ENCODE measurements around the gene SPATA13.

SPATA13 gene

DNA sequence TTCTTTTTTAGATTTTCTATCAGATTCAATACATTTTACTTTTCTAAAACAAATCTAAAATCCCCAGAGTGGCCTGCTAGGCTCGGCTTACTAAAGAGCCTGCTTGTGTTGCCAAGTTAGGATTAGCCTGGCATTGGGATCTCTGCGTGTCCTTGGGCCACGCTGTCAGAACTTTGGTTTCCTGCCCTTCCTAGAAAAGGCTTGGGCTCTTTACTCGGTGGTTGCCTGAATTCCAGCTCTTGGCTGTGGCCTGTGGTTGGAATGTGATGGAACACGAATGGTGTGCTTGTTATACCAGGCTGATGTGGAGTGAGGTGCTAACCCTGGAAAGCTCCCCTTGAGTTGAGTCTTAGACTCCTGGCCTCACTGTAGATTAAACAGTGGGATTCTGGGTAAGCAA lies 8.5 kb downstream of the SPATA13 start:
- DNase-seq, result no peak

DNA sequence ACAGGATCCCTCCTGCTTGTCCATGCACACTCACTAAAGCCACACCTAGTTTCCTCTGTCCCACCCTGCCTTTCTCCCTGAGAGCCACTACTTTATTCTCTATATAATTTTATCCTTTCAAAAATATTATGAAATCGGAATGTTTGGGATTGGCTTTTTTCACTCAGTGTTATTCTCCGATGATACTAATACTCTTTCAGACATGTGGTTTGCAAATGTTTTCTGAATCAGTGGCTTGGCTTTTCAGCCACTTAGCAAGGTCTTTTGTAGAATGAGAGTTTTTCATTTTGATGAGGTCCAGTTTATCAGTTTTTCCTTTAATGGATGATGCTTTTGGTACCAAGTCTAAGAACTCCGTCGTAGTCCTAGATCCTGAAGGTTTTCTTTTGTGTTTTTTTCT lies 11.6 kb downstream of the SPATA13 start:
- no peak for DNase-seq

DNA sequence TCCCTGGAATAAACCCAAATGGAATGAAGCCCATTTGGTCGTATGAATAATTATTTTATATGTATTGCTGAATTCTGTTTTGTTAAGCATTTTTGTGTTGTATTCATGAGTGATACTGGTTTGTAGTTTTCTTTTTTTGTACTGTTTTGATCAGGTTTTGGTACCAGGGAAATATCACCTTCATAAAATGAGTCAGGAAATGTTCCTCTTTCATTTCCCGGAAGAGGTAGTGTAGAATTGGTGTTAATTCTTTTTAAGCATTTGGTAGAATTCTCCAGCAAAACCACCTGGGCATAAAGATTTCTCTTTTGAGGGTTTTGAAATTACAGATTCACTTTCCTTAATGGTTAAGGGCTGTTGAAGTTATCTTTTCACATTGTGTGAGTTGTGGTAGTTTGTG lies 13.3 kb downstream of the SPATA13 start:
- no peak for DNase-seq

DNA sequence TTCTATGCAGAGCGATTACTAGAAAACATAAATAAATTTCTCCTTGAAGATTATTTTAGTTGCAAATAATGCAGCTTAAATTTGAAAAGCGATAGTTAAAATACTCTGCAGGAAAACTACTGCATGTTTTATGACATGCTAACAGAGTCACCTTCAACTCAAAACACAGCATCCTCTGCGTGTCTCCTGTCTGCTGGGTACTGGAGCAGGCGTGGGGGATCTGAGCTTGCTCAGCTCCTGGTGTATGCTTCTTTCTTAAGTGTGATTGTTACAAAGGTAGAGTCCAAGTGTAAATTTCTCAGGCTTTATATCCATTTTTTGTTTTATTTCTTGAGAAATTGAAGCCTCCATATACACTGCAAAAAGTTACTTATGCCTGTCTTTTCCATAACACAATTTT lies 15.3 kb downstream of the SPATA13 start:
- DNase-seq, result no peak

DNA sequence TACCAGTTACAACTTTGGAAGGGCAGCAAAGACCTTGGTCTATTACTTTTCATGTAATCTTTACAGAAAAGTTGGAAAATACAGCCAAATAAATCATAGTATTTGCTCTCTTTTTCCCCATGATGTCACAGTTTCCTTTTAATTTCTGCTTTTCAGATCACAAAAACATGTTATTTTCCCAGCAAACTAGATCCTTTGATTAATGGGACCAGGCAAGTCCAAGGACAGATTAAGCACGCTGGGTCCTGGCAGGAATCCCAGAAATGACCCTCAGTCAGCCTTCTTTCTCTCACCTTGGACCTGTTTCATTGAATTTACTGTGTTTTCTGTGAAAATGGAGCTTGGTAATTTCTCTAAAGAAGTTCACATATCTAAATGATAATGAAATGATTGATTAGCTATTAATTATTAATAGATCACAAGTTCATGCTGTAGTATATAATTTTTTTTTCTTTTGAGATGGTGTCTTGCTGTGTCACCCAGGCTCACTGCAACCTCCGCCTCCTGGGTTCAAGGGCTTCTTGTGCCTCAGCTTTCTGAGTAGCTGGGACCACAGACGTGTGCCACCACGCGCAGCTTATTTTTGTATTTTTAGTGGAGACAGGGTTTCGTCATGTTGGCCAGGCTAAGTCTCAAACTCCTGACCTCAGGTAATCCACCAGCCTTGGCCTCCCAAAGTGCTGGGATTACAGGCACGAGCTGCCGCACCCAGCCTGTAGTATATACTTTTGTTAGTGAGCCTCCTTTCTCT lies 16.0 kb downstream of the SPATA13 start:
- DNase-seq, result no peak

DNA sequence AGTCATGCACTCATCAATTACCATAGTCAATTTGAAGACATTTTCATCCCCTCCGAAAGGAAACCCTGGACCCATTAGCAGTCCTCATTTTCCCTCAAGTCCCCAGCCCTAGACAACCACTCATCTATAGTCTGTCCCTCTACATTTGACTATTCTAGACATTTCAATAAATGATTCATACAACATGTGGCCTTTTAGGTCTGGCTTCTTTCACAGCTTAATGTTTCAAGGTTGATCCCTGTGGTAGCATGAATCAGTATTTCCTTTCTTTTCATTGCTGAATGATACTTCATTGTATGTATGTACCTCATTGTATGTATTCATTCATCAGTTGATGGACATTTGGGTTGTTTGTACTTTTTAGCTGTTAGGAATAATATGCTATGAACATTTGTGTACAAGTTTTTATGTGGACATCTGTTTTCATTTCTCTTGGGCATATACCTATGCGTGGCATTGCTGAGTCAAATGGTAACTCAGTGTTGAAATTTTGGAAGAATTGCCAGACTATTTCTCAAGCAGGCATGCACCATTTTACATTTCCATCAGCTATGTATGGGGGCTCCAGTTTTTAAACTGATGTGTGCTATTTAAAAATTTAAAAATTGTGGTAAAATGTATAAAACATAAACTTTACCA lies 18.4 kb downstream of the SPATA13 start:
- no peak for DNase-seq

DNA sequence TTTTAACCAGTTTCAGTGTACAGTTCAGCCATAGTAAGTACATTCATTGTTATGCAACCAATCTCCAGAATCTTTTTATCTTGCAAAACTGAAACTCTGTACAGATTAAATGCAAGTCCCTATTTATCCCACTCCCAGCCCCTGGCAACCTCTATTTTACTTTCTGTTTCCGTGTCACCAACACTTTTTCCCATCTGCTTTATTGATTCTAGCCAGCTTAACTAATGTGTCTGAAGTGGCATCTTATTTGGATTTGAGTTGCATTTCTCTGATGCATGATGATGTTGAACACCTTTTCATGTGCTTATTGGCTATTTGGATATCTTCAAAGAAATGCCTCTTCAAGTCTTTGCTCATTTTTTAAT lies 18.9 kb downstream of the SPATA13 start:
- no peak for DNase-seq

DNA sequence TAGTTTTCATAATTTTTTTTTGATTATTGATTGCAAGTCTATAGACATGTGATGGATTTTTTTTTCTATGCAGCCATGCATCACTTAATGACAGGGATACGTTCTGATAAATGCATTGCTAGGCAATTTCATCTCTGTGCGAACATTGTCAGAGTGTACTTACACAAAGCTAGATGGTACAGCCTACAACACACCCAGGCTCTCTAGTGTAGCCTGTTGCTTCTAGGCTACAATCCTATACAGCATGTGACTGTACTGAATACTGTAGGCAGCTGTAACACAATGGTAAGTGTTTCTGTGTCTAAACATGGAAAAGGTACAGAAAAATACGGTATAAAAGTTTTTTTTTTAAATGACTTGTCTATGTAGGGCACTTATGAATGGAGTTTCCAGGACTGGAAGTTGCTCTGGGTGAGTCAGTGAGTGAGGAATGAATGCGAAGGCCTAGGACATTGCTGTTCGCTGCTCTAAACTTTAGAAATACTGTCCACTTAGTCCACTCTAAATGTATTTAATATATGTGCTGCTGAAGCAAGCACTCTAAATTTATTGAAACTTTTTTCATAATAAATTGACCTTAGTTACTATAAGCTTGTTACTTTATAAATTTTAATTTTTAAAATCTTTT lies 20.3 kb downstream of the SPATA13 start:
- no peak for DNase-seq

DNA sequence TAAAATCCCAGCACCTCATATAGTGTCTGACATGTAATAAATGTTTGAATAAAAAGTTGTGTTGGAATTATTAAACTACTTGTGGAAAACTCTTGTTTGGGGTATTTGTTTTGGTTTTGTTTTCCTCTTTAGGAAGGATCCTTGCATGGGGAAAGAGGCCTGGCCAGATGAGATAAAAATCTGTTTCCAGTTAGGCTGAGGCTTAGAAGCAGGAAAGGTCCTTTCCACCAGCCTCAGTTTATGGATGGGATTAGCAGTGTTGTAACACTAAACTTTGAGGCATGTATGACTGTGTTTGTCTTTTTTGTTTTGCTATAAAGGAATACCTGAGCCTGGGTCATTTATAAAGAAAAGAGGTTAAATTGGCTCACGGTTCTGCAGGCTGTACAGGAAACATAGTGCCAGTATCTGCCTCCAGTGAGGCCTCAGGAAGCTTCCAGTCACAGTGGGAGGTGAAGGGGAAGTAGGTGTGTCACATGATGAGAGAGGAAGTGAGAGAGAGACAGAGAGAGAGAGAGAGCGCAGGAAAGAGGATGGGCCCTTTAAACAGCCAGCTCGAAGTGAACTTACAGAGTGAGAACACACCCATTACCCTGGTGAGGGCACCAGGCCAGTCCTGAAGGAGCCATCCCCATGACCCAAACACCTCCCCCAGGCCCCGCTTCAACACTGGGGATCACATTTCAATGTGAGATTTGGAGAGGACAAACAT lies 21.6 kb downstream of the SPATA13 start:
- DNase-seq, result no peak

DNA sequence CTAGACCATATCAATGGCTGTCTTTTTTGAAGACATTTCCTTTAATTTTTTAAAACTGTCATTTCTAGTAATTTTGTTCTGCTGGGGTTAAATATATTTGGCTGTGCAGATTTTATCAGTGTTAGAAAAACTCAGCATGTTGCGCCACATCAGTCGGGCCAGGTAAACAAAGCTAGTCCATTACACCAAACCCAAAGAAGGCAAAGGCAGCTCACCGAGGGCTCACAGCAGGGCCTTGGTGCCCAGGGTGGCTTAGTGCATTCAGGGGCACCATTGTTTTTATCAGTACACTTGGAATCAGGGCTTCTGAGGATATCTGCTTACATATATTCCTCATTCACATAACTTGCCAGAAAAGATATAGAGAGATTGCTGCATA lies 22.2 kb downstream of the SPATA13 start:
- DNase-seq, result no peak

DNA sequence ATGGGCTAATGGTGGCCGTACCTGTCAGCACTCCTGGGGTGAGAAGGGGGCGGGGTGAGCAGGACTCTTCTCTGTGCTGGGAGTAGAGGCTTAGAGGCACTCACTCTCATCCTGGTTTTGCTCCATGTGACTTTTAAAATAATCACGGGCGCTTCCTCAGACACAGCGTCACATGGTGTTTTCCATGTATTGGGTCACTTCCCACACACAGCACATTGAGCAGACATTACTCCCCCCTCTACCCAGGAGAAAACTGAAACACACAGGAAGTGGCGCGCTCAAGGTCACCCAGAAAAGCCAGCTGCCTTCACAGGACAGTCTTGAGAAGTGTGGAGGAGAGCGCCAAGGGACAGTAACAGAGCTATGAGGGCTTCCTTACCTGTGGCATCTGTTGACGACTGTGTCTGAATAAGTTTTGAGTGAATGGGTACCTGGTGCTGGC lies 23.2 kb downstream of the SPATA13 start:
- no peak for DNase-seq

DNA sequence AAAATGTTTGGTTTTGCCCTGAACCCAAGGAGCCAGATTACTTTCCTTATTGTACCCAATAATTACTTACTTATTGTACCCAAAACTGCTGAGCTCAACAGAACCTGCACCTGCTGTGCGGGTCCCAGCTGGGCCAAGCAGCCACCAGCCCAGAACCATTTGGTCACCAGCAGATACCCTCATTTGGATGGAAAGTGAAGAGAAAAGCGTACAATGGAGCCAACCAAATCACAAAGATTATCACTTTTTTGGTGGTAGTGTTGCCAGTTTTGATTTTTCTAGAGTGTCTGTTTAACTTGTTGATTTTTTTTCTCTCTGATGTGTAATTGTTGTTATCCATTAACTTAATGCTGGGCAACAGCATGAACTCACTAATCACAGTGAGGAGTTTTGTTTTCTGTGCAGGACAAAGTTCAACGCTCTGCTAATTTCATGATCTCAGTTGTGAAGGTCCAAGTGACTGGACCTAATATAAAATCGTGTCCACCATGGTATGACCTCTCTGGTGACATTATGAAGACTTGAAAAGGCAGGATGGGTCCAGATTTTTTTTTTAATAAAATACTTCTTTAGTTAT lies 23.8 kb downstream of the SPATA13 start:
- no peak for DNase-seq

DNA sequence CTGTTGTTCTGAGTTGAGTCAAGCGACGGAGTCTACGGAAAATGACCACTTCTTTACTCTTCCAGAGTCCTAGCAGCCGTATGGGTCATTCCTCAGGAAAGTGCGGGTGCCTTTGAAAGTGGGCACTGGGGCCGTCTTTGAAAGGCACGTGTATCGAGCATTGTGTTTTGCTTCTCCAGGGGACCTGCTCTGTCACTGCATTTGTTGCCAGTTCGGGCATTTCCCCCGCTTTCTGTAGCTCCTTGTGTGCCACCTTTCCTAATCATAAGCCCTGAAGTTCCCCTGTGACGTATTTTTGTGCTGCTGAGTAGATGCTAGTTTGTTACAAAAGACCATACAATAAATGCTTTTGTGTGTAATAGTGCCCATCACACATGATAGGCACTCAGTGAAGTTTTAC lies 24.4 kb downstream of the SPATA13 start:
- no peak for DNase-seq

DNA sequence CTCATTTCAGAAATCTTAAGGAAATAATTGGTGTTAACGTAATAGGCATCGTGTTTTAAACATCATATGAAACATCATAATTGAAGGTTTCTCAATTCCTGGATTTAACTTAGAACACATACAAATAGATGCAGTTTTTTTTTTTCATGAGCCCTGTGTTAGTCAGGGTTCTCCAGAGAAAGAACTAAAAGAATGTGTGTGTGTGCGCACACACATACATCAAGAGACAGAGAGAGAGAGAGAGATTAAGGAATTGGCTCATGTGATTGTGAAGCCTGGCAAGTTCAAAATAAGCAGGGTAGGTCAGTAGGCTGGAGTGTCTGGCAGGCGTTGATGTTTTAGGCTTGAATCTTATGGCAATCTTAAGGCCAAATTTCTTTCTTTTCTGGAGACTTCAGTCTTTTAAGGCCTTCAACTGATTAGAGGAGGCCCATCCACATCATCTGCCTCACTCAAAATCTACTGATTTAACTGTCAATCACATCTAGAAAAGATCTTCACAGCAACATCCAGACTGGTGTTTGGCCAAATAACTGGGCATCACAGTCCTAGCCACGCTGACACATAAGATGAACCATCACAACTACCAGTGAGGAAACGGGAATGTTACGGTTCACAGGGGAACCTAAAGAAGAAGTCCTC lies 25.2 kb downstream of the SPATA13 start:
- no peak for DNase-seq

DNA sequence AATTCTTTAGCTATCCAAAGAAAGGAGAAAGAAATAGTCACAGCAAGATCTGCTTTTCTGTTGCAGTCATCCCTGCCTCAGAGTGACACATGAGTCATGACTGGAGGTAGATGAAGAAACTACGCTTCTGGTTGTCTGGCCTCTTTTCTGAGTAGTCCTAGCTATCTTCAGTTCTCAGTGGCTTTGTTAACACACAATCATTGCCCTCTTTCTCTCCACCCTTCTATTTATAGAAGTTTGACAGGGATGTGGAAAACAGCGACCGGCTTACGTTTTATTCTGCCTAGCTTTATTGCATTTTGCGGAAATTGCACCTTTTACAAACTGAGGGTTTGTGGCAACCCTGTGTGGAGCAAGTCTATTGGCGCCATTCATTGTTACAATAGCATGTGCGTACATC lies 26.7 kb downstream of the SPATA13 start:
- DNase-seq, result no peak

DNA sequence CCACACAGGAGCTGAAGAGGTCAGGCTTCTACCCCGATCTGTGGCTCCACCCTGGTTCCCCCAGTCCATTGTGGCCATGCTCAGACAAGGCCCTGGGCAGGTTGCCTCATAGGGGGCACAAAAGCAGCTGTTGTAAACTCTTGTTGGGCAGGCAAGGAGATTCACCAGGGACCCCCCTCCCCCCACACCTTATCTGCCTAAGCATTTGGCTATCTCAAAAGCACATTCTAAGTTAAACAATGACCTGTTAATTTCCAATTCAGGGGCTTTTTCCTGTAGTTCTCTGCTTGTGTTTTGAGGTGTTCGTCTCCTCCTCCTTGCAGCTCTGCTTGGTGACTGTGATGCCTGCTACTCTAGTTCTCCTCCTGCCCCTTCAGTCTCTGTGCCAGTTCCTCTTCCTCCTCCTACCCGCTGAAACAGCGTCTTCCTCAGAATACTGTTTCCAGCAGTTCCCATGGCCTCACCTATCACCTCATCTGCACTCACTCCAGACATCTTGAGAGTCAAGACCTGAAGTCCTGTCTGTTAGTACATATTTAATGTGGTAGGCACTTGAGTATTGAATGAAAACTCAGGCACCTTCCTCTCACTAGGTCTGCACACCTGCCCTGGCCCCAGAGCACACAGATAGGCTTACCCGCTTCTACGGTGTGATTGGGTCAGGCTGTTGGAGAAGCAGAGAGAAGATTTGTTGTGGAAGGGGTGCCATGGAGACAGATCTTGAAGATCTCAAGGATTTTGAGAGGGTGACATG lies 31.7 kb downstream of the SPATA13 start:
- DNase-seq, result no peak

DNA sequence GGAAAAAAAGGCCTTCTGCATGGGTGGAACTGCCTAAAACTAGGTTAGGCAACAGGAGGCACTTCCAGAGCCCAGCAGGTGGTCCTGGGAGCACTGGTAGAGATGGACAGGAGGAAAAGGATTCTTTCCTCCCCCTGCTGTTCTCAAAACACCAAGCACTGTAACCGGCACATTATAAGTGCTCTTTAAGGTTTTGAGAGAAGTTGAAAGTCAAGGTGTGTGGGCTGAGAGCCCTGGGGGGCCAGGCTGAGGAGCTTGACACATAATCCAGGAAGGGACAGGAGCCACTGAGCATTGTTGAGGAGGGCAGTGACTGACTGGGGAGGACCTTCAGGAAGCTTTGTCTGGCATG lies 32.3 kb downstream of the SPATA13 start:
- no peak for DNase-seq

DNA sequence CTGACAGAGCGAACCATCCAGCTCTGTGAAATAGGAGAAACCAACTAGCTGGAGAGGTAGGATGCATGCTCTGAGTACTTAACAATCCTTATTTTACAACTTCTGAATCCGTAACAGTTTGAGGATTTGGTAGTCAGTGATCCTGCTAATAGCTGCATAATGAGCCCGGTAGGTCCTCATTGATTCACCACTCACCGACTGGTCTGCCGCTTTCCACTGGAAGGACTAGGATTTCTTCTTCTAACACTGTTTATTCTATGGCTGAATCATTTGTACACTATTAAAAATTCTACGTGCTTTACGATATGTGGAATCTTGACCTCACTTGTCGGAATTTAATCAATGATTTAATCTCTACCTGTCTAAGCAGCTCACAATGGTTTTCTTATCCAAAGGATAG lies 33.9 kb downstream of the SPATA13 start:
- no peak for DNase-seq

DNA sequence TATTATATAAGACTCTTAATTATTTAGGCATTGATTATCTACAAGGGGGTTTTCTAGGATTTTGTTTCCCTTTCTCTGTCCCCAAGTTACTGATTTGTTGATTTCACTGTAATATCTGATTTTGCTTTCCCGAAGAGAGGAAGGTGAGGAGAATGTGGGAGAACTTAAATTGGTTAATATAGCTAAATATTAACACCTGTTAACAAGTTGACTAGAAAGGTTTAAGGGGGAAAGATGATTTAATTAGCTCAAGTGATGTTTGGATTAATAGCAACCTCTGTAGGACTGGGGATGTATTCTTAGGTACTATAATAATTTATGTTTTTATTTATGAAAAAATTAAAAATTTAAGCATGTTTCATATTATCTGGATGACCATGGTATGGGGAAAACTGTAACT lies 35.1 kb downstream of the SPATA13 start:
- DNase-seq, result no peak

DNA sequence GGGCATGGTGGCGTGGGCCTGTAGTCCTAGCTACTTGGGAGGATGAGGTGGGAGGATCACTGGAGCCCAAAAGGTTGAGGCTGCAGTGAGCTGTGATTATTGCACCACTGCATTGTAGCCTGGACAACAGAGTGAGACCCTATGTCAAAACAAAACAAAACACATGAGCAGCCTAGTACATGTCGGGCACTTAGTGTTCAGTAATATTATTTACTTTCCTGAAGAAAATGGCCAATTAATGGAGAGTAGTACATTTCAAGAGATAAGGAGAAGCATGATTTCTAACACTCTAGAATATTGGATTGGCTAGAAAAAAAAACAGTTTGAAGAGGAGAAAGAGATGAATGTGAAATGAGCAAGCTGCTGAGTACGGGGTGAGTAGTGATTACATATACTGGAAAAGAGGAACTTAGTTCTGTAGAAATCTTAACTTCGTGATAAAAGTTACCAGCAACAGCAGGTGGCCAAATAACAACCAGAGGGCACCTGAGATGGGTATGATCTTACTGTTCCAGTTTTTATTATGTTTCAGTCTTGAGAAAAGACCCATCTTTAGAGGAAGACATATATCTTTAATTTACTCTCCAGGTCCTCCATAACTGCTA lies 36.2 kb downstream of the SPATA13 start:
- DNase-seq, result no peak

DNA sequence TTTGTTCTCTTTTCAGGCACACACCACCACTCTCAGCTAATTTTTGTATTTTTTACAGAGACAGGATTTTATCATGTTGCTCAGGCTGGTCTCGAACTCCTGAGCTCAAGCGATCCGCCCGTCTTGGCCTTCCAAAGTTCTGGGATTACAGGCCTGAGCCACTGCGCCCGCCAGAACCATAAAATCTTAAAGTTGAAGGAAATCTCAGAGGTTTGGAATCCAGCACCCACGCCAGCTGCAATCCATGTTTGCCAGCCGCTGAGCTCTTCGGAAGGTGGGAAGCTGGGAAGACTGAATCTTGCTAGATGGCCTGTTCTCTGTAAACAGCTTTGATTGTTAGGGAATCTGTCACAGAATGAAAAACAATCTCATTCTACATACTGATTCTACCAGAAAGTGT lies 38.5 kb downstream of the SPATA13 start:
- no peak for DNase-seq

DNA sequence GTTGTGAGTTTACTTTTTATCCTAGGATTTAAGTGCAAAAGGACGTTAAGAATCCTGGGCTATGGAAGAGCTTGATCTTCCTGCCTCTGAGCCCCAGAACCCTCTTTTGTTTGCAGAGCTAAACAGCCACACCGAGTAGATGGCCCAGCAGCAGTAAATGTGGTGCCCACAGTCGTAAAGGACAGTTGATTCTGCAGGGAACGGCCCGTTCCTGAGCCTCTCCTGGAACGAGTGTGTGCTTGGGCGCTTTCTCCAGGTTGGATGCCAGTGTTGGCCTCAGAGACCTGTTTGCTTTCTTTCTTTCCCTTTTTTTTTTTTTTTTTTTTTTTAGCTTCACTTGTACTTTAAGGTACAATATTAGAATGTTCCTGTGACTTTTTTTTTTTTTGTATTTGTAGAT lies 41.7 kb downstream of the SPATA13 start:
- DNase-seq, result no peak

Data from NCI-H2081 treated with DMSO at 0.1 percent for 48 hours (cell line).